Measurements from ENCODE around the gene HPCAL1.

DNA sequence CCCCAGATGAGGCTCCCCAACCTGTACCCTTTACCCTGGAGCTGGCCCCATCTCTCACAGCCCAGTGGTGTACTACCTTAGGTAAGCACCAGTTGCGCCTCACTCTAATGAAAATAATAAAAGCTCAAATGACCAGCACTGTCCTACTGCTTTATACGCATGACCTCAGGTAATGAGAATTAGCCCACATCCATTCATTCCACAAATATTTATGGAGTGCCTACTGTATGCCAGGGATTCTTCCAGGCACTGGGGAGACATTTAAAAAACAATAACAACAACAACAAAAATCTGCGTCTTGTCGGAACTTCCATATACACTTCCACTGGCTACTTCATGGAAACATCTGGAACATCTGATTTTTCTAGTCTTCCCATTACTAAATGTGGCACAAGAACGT is 20.8 kb downstream of the HPCAL1 start:
- TF ChIP-seq, protein P1, sequence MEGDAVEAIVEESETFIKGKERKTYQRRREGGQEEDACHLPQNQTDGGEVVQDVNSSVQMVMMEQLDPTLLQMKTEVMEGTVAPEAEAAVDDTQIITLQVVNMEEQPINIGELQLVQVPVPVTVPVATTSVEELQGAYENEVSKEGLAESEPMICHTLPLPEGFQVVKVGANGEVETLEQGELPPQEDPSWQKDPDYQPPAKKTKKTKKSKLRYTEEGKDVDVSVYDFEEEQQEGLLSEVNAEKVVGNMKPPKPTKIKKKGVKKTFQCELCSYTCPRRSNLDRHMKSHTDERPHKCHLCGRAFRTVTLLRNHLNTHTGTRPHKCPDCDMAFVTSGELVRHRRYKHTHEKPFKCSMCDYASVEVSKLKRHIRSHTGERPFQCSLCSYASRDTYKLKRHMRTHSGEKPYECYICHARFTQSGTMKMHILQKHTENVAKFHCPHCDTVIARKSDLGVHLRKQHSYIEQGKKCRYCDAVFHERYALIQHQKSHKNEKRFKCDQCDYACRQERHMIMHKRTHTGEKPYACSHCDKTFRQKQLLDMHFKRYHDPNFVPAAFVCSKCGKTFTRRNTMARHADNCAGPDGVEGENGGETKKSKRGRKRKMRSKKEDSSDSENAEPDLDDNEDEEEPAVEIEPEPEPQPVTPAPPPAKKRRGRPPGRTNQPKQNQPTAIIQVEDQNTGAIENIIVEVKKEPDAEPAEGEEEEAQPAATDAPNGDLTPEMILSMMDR (IDR thresholded peaks at IDR 0.05): no peak
- TF ChIP-seq POLR2A (IDR thresholded peaks at IDR 0.05; ENCODE audit: low read depth) (no peak), EP300 (IDR thresholded peaks at IDR 0.05) (no peak)
